ENCODE measurements around the gene TAS1R2.
A peak's percentile ranks its signal among the peaks of the same experiment; 100 is the strongest.
"Not testable (repeated sequence)": the region's sequence is repeated elsewhere in the genome, so short reads cannot be mapped to it uniquely, and the experiment has no call there.

The TAS1R2 gene

DNA sequence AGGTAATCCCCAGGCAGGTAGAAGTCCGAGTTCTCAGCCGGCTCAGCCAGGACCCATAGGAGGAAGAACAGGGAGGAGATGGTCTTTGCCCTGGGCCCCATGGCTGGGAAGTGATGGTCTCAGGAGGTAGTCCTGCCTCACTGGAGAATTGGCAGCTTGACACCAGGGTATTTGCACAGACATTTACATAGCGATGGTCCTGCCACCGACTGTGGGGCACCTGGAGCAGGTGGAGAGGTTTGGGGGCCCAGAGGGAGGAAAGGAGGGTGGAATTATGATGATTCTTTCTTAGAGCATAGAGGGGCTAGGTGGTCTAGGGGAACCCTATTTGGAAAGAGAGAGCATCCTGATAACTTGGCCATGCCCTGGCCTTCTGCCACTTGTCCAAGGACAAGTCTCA lies at the start of gene TAS1R2:
Gene TAS1R2 (minus strand): TSS at position 101 of the 400 bp plus-strand sequence. CDS start 0 bp downstream, at position 101.
- DNase-seq (ENCODE audit: low read depth), result no peak

GRCh38 chr1:18907917-18908845 lies 48.7 kb upstream of the TAS1R2 start:
- DNase-seq (ENCODE audit: low read depth), result no peak

DNA sequence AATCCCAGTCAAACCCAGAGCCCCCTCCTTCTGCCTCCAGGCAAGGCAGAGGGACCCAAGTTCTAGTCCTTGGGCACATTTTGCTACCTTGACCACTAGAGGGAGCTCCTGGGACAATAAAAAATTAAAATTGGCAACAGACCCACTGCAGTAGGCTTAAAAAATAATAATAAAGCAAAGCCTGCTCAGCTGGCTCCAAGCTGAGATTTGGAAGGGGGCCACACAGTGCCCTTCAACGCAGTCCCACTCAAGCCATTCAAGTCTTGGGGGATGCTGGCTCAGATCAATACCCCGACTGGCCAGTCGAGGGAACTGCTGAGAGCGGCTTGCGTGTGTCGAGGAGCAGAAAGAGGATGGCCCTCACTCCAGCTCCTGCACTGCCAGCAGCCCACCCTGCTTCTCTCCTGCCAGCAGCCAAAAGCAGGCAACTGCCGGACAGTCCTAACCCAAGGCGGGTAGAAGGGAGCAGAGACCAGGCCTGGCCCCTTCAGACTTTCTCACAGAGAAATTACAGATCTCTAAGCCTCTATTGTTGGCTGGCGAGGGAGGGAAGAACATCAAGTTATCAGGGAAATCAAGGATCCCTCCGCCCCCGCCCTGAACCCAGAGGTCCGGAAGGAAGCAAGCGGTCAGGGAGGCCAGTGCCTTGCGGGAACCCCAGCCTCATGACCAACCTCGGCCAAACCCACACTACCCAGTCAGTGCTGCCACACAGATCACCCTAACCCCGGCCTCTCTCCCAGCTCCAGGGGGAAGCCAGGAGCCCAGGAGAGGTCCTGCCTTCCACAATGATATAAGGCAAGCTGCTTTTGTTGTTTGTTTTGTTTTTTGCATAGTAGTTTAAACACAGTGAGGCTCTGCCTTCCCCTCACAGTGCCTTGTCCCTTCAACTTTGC lies 47.8 kb upstream of the TAS1R2 start:
- DNase-seq (ENCODE audit: low read depth), result no peak

GRCh38 chr1:18903291-18903756 lies 43.9 kb upstream of the TAS1R2 start:
- DNase-seq (ENCODE audit: low read depth), result no peak

- DNase-seq (ENCODE audit: low read depth), result peak; percentile 85
Observed at GRCh38 chr1:18902523-18903290, 43.2 kb upstream of the TAS1R2 start, which contains the start of gene ALDH4A1. ALDH4A1 (minus strand) TSS chr1:18902555; CDS start chr1:18902523, 32 bp downstream.

GRCh38 chr1:18901952-18902522 lies 42.6 kb upstream of the TAS1R2 start:
- no peak for DNase-seq (ENCODE audit: low read depth)

DNA sequence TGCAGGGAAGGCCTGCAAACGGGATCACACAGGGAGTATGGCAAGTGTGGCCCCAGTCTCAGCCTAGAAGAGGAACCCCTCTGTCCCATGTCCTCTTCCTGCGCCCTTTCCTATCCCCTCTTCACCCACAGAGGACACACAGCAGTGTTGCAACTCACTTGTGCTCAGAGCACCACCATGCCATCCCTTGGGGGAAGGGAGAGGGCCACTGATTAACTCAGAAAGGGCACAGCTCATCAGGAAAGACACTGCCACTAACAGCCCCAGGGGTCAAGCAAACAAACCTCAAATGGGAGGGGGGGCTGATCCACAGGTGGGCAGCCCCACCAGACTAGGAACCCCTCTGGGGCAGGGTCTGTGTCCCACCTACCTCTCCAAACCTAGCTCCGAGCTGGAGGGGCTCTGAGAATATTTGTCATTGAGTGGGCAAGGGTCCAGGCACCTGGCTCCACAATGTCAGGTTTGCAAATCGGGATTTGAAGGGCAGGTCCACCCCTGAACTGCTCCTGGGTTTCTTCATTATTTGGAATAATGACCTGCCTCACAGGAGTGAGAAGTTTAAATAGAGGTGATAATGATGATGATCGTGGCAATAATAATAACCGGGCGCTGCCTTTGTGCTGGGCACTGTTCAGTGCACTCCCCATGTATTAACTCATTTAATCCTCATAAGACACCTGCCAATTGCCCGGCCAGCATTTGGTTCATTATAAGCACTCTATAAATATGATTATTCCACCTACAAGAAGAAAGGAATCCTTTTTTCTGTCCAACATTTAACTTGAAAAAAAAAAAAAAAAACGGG lies 41.9 kb upstream of the TAS1R2 start:
- no peak for DNase-seq (ENCODE audit: low read depth)

- no peak for DNase-seq (ENCODE audit: low read depth)
Observed at GRCh38 chr1:18900303-18900841, 40.9 kb upstream of the TAS1R2 start.

DNA sequence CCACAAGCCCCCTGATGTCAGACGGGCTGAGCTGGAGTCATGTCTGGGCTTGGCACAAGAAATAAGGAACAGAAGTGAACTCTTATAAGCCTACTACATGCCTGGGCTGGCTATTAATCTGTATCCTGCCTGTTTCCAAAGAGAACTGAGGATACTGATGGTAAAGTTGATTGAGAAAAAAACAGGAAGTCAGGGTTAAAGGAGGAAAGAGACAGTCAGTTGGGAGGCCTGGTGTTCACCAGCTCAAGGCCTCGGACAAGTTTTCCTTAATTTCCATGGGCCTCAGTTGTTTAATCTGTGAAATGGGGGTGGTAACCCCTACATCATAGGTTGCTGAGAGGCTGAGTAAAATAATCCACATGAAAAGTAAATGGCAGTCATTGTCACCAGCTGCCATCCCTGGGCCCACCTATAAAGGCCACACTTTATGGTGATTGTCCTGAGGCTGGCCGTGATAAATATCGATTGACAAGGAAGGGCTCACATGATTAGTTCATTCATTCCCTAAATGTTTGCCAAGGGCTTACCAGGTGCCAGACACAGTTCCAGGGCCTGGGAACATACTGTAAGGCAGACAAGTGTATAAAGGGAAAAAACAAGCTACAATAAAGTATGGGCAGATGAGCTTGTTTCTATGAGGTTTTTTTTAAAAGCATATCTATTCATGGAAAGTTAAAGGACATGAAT lies 40.0 kb upstream of the TAS1R2 start:
- DNase-seq (ENCODE audit: low read depth), result no peak

DNA sequence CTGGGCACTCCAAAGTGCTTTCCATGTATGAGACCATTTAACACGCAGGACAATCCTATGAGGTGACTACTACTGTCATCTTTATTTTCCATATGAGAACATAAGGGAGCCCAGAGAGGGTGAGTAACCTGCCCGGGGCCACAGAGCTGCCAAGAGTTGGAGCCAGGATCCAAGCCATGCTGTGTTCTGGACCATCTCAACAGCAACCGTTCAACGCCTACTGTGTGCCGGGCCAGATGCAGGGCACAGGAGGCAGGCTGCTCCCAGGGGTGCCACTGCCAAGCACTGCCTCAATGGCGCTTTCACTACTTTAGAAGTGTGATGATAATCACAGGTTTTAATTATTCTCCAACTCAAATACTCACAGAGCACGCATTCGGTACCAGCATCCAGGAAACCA lies 39.1 kb upstream of the TAS1R2 start:
- DNase-seq (ENCODE audit: low read depth), result no peak

DNA sequence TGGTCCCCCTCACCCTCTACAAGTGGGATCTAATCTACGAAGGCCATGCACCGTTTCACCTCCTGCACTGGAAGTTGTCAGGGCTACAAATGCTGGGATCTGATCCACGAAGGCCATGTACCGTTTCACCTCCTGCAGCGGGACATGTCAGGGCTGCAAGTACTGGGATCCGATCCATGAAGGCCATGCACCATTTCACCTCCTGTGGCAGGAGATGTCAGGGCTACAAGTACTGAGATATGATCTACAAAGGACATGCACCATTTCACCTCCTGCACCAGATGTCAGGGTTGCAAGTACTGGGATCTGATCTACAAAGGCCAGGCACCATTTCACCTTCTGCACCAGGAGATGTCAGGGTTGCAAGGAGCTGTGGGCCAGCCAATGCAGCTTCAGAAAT lies 35.9 kb upstream of the TAS1R2 start:
- no peak for DNase-seq (ENCODE audit: low read depth)

- no peak for DNase-seq (ENCODE audit: low read depth)
Observed at GRCh38 chr1:18893120-18893519, 33.7 kb upstream of the TAS1R2 start.

DNA sequence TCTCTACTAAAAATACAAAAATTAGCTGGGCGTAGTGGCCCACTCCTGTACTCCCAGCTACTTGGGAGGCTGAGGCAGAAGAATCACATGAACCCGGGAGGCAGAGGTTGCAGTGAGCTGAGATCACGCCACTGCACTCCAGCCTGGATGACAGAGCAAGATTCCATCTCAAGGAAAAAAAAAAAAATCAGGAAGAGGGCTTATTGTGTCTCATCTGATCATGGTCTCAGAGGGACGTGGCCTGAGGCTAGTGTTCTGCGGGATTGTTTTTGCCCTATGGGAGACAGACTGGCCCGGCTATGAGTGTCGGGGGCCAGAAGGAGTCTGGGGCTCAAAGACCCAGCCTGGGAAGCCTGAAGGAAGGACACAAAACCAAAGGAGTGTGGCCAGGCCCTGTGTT lies 32.4 kb upstream of the TAS1R2 start:
- DNase-seq (ENCODE audit: low read depth), result not testable (repeated sequence)

- no peak for DNase-seq (ENCODE audit: low read depth)
Observed at GRCh38 chr1:18891426-18891780, 31.9 kb upstream of the TAS1R2 start.

DNA sequence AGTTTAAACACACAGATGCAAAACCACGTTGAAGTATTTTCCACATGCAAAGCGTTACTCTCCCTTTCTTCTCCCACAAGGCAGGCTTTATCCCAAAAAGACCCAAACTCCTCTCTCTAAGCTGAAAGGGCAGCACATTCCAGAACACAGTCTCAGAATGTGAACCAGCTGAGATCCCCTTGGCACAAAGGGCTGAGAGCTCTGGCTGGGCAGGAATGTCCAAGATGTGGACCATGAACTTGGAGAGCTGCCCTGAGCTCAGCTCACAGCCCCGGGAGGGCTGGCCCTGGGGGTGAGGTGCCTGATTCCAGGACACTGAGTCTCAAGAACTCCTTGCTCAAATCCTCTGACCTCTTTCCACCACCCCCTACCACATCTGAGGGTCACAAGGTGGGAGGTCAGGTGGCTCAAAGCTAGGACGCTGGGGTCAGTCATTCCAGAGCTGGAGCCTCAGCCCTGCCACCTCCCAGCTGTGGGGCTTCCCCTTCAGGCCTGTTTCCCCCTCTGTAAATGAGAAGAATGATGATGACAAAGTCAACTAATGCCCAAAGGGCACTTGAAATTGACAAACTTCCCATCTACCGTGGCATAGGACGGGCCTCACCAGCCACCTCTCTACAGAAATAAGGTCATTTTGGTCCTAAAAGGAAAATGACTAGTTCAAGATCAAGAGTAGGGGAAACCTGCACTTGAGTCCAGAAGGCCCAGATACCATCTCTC lies 31.4 kb upstream of the TAS1R2 start:
- DNase-seq (ENCODE audit: low read depth), result no peak

- no peak for DNase-seq (ENCODE audit: low read depth)
Observed at GRCh38 chr1:18886003-18886335, 26.5 kb upstream of the TAS1R2 start.

DNA sequence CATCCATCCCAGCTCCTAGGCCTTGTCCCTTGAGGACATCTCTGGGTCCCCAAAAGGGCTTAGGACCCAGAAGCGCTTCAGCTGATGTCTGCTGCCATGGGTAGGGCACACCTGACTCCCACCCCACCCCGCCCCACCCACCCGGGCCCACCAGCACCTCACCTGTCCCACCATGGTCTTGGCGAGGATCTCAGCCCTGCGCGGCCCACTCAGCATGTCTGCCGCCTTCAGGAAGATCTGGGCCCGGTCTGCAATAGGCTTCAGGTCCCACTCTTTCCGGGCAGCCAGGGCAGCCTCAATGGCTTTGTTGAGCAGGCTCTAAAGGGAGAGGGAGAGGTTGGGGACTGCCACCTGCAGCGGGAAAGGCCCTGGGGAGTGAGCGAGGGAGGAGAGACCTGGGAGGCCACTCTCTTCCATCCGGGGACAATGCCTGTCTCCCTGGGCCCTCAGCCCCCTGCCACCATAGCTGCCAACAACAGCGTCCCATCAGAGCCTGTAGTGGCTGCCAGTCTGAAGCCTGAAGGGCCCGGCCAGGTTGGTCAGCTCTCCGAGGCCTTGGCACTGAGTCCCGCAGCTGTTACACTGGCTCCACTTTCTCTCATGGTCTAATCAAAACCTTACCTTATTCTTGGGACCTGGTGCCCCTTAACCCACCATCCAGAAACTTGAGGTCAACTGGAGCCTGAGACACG lies 26.0 kb upstream of the TAS1R2 start:
- no peak for DNase-seq (ENCODE audit: low read depth)

- DNase-seq (ENCODE audit: low read depth), result no peak
Observed at GRCh38 chr1:18884727-18885126, 25.3 kb upstream of the TAS1R2 start.

DNA sequence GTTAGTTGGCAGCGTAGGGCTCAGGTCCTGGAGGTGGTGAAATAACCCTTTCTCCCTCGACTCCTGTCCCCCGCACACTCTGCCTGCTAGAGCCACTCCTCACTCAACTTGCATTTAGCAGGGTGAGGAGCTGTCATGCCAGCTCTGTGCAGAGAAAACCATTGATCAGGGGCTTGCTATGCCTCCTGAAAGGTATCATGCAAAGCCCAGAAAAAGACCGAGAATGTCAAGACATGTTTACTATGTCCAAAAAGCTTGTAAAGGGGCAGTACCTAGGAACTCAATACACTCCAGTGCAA lies 24.9 kb upstream of the TAS1R2 start:
- DNase-seq (ENCODE audit: low read depth), result no peak

Measured in stimulated activated CD8-positive, alpha-beta memory T cell treated with anti-CD3 and anti-CD28 coated beads, Interleukin-7, amount 100 ng/mL, for 24 hours (primary cell).